Endothelial cell (in vitro differentiated cells): ENCODE data around the gene LDB2. TPM values are rescaled to one million over a fixed set of nuclear protein-coding genes. Genes with fewer than 3 reads are reported as not detected.

Experiments used
- DNase-seq: peaks from one replicate; pipeline ENCODE4 v3.0.0; 2021; ENCODE audit warnings: low spot score
- H3K27ac Mint-ChIP-seq: one replicate; pipeline ENCODE4 v1.8.0; 2021; ENCODE audit warnings: mixed read lengths, inconsistent platforms; ENCODE audit not compliant: unreplicated experiment
- H3K27me3 Mint-ChIP-seq: one replicate; pipeline ENCODE4 v1.8.0; 2021; ENCODE audit warnings: mild to moderate bottlenecking, moderate library complexity, mixed read lengths, inconsistent platforms; ENCODE audit not compliant: unreplicated experiment
- H3K36me3 Mint-ChIP-seq: one replicate; pipeline ENCODE4 v1.8.0; 2021; ENCODE audit warnings: mild to moderate bottlenecking, low read depth, mixed read lengths, inconsistent platforms; ENCODE audit not compliant: unreplicated experiment
- H3K4me1 Mint-ChIP-seq: one replicate; pipeline ENCODE4 v1.8.0; 2021; ENCODE audit warnings: mild to moderate bottlenecking, mixed read lengths, inconsistent platforms; ENCODE audit not compliant: unreplicated experiment
- H3K4me3 Mint-ChIP-seq: one replicate; pipeline ENCODE4 v1.8.0; 2021; ENCODE audit warnings: mild to moderate bottlenecking, mixed read lengths, inconsistent platforms; ENCODE audit not compliant: unreplicated experiment
- H3K9me3 Mint-ChIP-seq: one replicate; pipeline ENCODE4 v1.8.0; 2021; ENCODE audit warnings: mixed read lengths, inconsistent platforms; ENCODE audit not compliant: unreplicated experiment
- CTCF ChIP-seq: fragments of 200-600 bp; sonication (generic); IDR thresholded peaks from one replicate; pipeline ENCODE4 v1.5.0; 2021; ENCODE audit warnings: antibody characterized with exemption; ENCODE audit not compliant: unreplicated experiment
- total RNA-seq: library from RNA; stranded (reverse); fragmentation: NEBNext Ultra II Directional; extraction: Animal tissue kit (Norgen Biotek cat#: 25700); gene quantifications from one replicate; pipeline ENCODE4 v1.2.1, GENCODE V29; 2021; ENCODE audit not compliant: unreplicated experiment

Gene LDB2
- total RNA-seq, 1 donor from 2014 or later = 268 TPM

- TF ChIP-seq CTCF = no peak
- peaks cover 5% of the 10 kb centered on the region for H3K27me3 Mint-ChIP-seq
- no peaks in the 10 kb centered on the region for H3K9me3 Mint-ChIP-seq
- H3K4me3 Mint-ChIP-seq = no peak overlapping the region
- no peak overlapping the region for H3K27ac Mint-ChIP-seq
- peaks cover 7% of the 10 kb centered on the region for H3K4me1 Mint-ChIP-seq
- DNase-seq = no peak
- H3K36me3 Mint-ChIP-seq = peaks cover 7% of the 10 kb centered on the region
Observed at GRCh38 chr4:16593386-16593785, 305.1 kb downstream of the LDB2 start.

- H3K4me1 Mint-ChIP-seq = peaks cover 3% of the 10 kb centered on the region
- H3K36me3 Mint-ChIP-seq = peaks cover 23% of the 10 kb centered on the region
- no peak for TF ChIP-seq CTCF
- no peak for DNase-seq
- no peak overlapping the region for H3K27ac Mint-ChIP-seq
- H3K9me3 Mint-ChIP-seq = no peaks in the 10 kb centered on the region
- peaks cover 2% of the 10 kb centered on the region for H3K27me3 Mint-ChIP-seq
- H3K4me3 Mint-ChIP-seq = no peak overlapping the region
Observed at GRCh38 chr4:16591272-16591826, 307.1 kb downstream of the LDB2 start.

- H3K36me3 Mint-ChIP-seq = peaks cover 28% of the 10 kb centered on the region
- peaks cover 5% of the 10 kb centered on the region for H3K4me1 Mint-ChIP-seq
- peaks cover 2% of the 10 kb centered on the region for H3K27me3 Mint-ChIP-seq
- no peak overlapping the region for H3K4me3 Mint-ChIP-seq
- no peak for DNase-seq
- H3K9me3 Mint-ChIP-seq = no peaks in the 10 kb centered on the region
- TF ChIP-seq CTCF = no peak
- peak overlapping the region; percentile 48 for H3K27ac Mint-ChIP-seq
Observed at GRCh38 chr4:16590797-16591196, 307.6 kb downstream of the LDB2 start.

GRCh38 chr4:16588651-16589050 lies 309.8 kb downstream of the LDB2 start:
- H3K4me3 Mint-ChIP-seq = no peak overlapping the region

More at GRCh38 chr4:16588651-16589050, 309.8 kb downstream of the LDB2 start:
- Mint-ChIP-seq H3K27ac (peak overlapping the region; percentile 52), H3K9me3 (no peaks in the 10 kb centered on the region), H3K4me1 (peaks cover 12% of the 10 kb centered on the region), H3K36me3 (peaks cover 47% of the 10 kb centered on the region), H3K27me3 (peaks cover 9% of the 10 kb centered on the region)
- TF ChIP-seq CTCF = no peak
- no peak for DNase-seq
